Right lobe of liver (tissue), 6 donors: ENCODE data around the gene PCNX1. TPM values are rescaled to one million over a fixed set of nuclear protein-coding genes. Genes with fewer than 3 reads are reported as not detected.

Experiments used
- ATAC-seq, 4 donors: fragments of 200-7000 bp; cut with Tn5 transposase; one replicate each; pipeline ENCODE4 v1.9.1; 2020; ENCODE audit warnings: mild to moderate bottlenecking in 4 of 4, moderate library complexity in 4 of 4
- DNase-seq, 3 donors: peaks; one replicate each; pipeline ENCODE4 v3.0.0-alpha.2; 2020
- H3K27ac ChIP-seq, 3 donors: fragments of 200-600 bp; one replicate each; pipeline ENCODE4 v1.8.0; 2022
- H3K27me3 ChIP-seq, 2 donors: fragments of 200-600 bp; one replicate each; pipeline ENCODE4 v1.8.0; 2022
- H3K36me3 ChIP-seq, 4 donors: fragments of 200-600 bp; sonication (generic) in 1 of 4; one replicate each; pipeline versions ENCODE4 v1.5.1 to v1.8.0; 2017 to 2022; ENCODE audit warnings: control low read depth in 1 of 4
- H3K4me1 ChIP-seq, 4 donors: fragments of 200-600 bp; sonication (generic) in 1 of 4; one replicate each; pipeline versions ENCODE4 v1.5.1 to v1.8.0; 2017 to 2022; ENCODE audit warnings: control low read depth in 1 of 4
- H3K4me3 ChIP-seq, 3 donors: fragments of 200-600 bp; one replicate each; pipeline ENCODE4 v1.8.0; 2022
- H3K9me3 ChIP-seq, 4 donors: fragments of 200-600 bp; sonication (generic) in 1 of 4; one replicate each; pipeline versions ENCODE4 v1.5.1 to v1.8.0; 2017 to 2022; ENCODE audit warnings: control low read depth in 1 of 4
- CTCF ChIP-seq, 4 donors: fragments of 200-600 bp in 3 of 4; fragments of 450-650 bp in 1 of 4; IDR thresholded peaks; one replicate each; pipeline versions ENCODE4 v1.5.1 to v1.8.0; 2016 to 2022; ENCODE audit warnings: antibody characterized with exemption in 4 of 4, mild to moderate bottlenecking in 2 of 4
- POLR2A ChIP-seq: fragments of 450-650 bp; IDR thresholded peaks from one replicate; pipeline ENCODE4 v1.6.1; 2017; ENCODE audit warnings: antibody characterized with exemption, mild to moderate bottlenecking
- WGBS: methylation state at CpG from one replicate; pipeline ENCODE4 v1.1.6; 2018; ENCODE audit warnings: low coverage, low lambda C conversion rate; ENCODE audit not compliant: insufficient coverage; ENCODE audit errors: missing lambda C conversion rate; 5-methylcytosine and 5-hydroxymethylcytosine counted together
- intact Hi-C, 2 donors: fragments of 100-400 bp; cut with DNase I; formaldehyde crosslinking; loops; one replicate each; pipeline versions ENCODE4 v1.11.2 to v1.14.1; 2022
- total RNA-seq, 6 experiments: library from RNA; depleted of rRNA in 2 of 6; stranded (reverse); fragments of >200 nt in 2 of 6; fragmentation: NEBNext Ultra II Directional in 3 of 6; extraction: Animal tissue kit (Norgen Biotek cat#: 25700) in 3 of 6; gene quantifications; one replicate each; pipeline versions ENCODE4 v1.1.0 to v1.2.4, GENCODE V29; 2016 to 2023
- donor health status: DM: no; HTN: yes; CAD: no.
- donor health status: DM: no; HTN: no; CAD: no.
- donor health status: DM: no; HTN: no; CAD: no.
- donor health status: DM: no; HTN: yes; CAD: no.
- donor health status: DM: no; HTN: yes; CAD: no.

Gene PCNX1
- total RNA-seq, 6 experiments from 2014 or later = 25.4 to 33.2 (median 29.3) TPM

GRCh38 chr14:70999117-70999516 is 91.9 kb downstream of the PCNX1 start:
- DNase-seq (no peak), ATAC-seq (no peak)
- Histone ChIP-seq H3K36me3 (no peaks in the 10 kb centered on the region), H3K4me1 (no peaks in the 10 kb centered on the region), H3K9me3 (no peaks in the 10 kb centered on the region), H3K27ac (no peak overlapping the region), H3K4me3 (no peak overlapping the region), H3K27me3 (no peaks in the 10 kb centered on the region)
- intact Hi-C loops = no loop called here
- WGBS = 63% methylated on average over 1 of the region's 1 CpG
- TF ChIP-seq CTCF (IDR thresholded peaks at IDR 0.05) = no peak
- TF ChIP-seq POLR2A = no peak

GRCh38 chr14:71000091-71000490 is 92.8 kb downstream of the PCNX1 start:
- TF ChIP-seq CTCF (IDR thresholded peaks at IDR 0.05) (no peak), POLR2A (no peak)

GRCh38 chr14:71001742-71002141 is 94.5 kb downstream of the PCNX1 start:
- H3K36me3 ChIP-seq = no peaks in the 10 kb centered on the region
- no peaks in the 10 kb centered on the region for H3K4me1 ChIP-seq
- H3K4me3 ChIP-seq = no peak overlapping the region
- H3K27me3 ChIP-seq = no peaks in the 10 kb centered on the region
- ATAC-seq (no peak), DNase-seq (no peak)
- H3K27ac ChIP-seq = no peak overlapping the region
- 60% methylated on average over 5 of the region's 5 CpGs for WGBS
- no peaks in the 10 kb centered on the region for H3K9me3 ChIP-seq
- no peak for TF ChIP-seq POLR2A
- TF ChIP-seq CTCF (IDR thresholded peaks at IDR 0.05) = no peak
- intact Hi-C loops = no loop called here

More at GRCh38 chr14:71000091-71000490, 92.8 kb downstream of the PCNX1 start:
- Histone ChIP-seq H3K4me3 (no peak overlapping the region), H3K27ac (no peak overlapping the region), H3K4me1 (no peaks in the 10 kb centered on the region), H3K9me3 (no peaks in the 10 kb centered on the region), H3K27me3 (no peaks in the 10 kb centered on the region), H3K36me3 (no peaks in the 10 kb centered on the region)
- 94% methylated on average over 2 of the region's 2 CpGs for WGBS
- DNase-seq (no peak), ATAC-seq (no peak)
- intact Hi-C loops = no loop called here

GRCh38 chr14:71003156-71003555 is 95.9 kb downstream of the PCNX1 start:
- intact Hi-C loops = no loop called here
- Histone ChIP-seq H3K36me3 (no peaks in the 10 kb centered on the region), H3K27ac (no peak overlapping the region), H3K4me1 (no peaks in the 10 kb centered on the region), H3K9me3 (no peaks in the 10 kb centered on the region), H3K4me3 (no peak overlapping the region), H3K27me3 (no peaks in the 10 kb centered on the region)
- DNase-seq (no peak), ATAC-seq (no peak)
- TF ChIP-seq CTCF (IDR thresholded peaks at IDR 0.05) (no peak), POLR2A (no peak)
- whole genome bisulfite sequencing = 95% methylated on average over 8 of the region's 13 CpGs

GRCh38 chr14:71004481-71004880 is 97.2 kb downstream of the PCNX1 start:
- H3K27me3 ChIP-seq = no peaks in the 10 kb centered on the region
- intact Hi-C loops = no loop called here
- TF ChIP-seq CTCF (IDR thresholded peaks at IDR 0.05) = no peak
- no peak for TF ChIP-seq POLR2A
- no peaks in the 10 kb centered on the region for H3K9me3 ChIP-seq
- no peak overlapping the region for H3K4me3 ChIP-seq
- H3K4me1 ChIP-seq = no peaks in the 10 kb centered on the region
- no peak overlapping the region for H3K27ac ChIP-seq
- no peaks in the 10 kb centered on the region for H3K36me3 ChIP-seq
- ATAC-seq (no peak), DNase-seq (no peak)
- 95% methylated on average over 2 of the region's 2 CpGs for WGBS
